Cardiac fibroblast (primary cell): ENCODE measurements around the gene FNIP1.

ENCODE experiments used
- DNase-seq, 2 donors: peaks; one replicate each; pipeline versions ENCODE4 v3.0.0 to v3.0.0-alpha.2; 2010; ENCODE audit warnings: low read depth in 2 of 2
- H3K4me3 ChIP-seq, 2 donors: replicated peaks in 1 of 2; 1 replicate in 1 of 2; 2 replicates in 1 of 2; pipeline ENCODE4 v1.5.1; 2011; ENCODE audit warnings: low read depth in 2 of 2, low read length in 2 of 2, mild to moderate bottlenecking in 2 of 2, moderate library complexity in 1 of 2
- TF ChIP-seq, protein P1 (sequence below): IDR thresholded peaks from one replicate; pipeline ENCODE4 v1.5.1; 2011; ENCODE audit warnings: low read depth, mild to moderate bottlenecking, low read length, inconsistent platforms

The FNIP1 gene

DNA sequence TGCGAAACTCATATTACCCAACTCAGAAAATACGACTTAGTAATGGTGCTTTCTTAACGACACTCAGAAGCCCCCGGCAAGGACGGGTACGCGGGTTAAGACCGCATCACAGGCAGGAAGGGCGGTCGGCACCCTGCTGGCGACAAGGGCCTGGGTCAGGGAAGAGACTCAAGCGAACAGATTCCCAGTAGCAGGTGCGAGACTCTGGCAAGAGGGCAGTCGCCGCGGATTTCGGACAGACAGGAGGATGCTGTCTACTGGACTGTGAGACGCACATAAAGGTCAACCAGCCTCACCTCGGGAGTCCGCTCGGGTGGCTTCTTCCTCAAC is 162.2 kb downstream of the FNIP1 start:
- TF ChIP-seq, protein P1, sequence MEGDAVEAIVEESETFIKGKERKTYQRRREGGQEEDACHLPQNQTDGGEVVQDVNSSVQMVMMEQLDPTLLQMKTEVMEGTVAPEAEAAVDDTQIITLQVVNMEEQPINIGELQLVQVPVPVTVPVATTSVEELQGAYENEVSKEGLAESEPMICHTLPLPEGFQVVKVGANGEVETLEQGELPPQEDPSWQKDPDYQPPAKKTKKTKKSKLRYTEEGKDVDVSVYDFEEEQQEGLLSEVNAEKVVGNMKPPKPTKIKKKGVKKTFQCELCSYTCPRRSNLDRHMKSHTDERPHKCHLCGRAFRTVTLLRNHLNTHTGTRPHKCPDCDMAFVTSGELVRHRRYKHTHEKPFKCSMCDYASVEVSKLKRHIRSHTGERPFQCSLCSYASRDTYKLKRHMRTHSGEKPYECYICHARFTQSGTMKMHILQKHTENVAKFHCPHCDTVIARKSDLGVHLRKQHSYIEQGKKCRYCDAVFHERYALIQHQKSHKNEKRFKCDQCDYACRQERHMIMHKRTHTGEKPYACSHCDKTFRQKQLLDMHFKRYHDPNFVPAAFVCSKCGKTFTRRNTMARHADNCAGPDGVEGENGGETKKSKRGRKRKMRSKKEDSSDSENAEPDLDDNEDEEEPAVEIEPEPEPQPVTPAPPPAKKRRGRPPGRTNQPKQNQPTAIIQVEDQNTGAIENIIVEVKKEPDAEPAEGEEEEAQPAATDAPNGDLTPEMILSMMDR, result peak; percentile 8
- H3K4me3 ChIP-seq, result peak overlapping the region; percentile 86
- peak; percentile 52 to 60 for DNase-seq

DNA sequence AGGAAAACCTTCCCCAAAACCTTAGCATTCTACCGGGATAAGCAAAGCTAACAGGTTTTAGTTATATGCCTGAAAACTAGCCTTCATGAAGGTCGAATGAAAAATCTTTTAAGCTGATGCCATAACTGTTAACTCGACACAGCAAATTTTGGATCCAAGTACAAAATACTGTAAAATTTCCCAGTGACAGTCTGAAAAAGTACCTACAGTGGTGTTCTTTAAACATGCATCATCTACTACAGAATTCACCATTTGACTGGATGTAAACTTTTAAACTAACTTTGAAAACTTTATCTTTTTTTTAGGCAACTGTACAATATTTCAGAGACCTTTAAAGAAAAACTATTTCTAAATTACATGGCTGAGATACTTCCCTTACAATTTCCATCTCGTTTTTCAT is 162.6 kb downstream of the FNIP1 start:
- DNase-seq, result no peak
- TF ChIP-seq, protein P1, result no peak
- H3K4me3 ChIP-seq, result peak overlapping the region; percentile 86

DNA sequence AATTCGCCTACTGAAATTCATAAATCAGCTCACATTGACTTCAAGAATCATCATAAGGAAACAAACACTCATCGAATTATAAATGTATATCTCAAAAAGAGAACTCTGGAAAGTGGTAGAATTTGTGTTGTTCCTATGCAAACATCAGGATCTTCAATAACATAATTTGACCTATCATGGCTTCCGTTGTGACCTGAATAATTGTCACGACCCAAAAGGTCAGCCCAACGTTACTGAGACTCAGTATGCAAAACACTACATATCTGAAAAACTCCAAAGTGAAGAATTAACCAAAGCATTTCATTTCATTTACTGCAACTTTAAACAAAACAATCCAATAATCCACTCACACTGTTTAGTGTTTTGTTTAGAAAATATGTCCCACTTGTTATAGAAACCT is 163.0 kb downstream of the FNIP1 start:
- peak overlapping the region; percentile 86 for H3K4me3 ChIP-seq
- no peak for DNase-seq
- TF ChIP-seq, protein P1, result no peak

DNA sequence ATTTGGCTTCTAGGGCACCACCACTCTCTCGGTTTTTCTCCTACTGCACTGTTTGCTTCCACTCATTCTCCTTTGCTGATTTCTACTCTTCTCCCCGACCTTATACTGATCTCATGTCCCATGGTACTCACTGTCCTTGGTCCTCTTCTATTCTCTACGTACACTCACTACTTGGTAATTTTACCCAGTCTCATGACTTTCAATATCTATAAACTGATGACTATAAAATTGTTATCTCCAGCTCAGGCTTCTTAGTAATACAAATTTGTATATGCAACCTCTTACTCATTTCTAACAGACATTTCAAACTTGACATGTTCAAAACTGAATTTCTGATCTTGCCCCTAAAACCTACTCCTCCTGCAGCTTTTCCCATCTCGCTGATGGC is 165.9 kb downstream of the FNIP1 start:
- TF ChIP-seq, protein P1, result no peak
- H3K4me3 ChIP-seq, result no peak overlapping the region
- no peak for DNase-seq

DNA sequence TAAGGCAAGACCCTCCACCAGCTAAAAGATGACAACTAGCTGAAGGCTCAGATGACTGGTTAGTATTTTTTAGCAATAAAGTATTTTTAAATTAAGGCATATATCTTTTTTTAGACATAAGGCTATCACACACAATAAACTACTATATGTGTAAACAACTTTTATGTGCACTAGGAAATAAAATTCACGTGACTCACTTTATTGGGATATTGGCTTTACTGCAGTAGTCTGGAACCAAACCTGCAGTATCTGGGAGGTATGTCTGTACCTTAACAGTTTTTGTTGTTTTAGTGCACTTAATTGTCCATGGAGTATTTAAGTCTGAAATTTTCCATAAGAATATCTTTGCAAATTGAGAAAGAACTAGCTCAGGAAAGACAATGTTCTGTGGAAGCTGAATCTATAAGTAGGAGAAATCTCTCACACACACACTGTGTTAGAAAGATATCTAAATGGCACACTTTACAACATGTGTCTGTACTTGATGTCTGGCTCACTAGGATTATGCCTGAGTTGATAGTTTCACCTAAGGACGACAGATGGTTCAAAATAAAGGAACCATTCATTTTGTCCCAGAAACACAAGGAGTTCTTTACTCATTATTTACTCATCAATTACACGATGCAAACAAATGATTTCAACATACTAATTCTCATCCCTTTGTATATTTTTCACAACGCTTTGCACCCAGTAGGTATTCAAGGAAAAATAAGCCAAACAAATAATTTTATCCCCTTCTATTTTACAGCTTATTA is 166.4 kb downstream of the FNIP1 start:
- DNase-seq, result no peak
- TF ChIP-seq, protein P1, result no peak
- no peak overlapping the region for H3K4me3 ChIP-seq

DNA sequence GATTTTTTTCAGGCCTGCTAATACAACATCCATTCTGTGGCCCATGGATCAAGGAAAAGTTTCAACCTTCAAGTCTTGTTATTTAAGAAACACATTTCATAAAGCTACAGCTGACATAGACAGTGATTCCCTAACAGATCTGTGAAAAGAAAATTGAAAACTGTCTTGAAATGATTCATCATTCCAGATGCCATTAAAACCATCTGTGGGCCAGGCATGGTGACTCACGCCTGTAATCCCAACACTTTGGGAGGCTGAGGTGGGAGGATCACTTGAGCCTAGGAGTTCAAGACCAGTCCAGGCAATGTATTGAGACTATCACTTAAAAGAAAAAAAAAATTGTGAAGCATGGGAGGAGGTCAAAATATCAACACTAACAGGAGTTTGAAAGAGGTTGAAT is 167.8 kb downstream of the FNIP1 start:
- peak in 1 of 2 donors; percentile 64 for DNase-seq
- TF ChIP-seq, protein P1, result no peak
- H3K4me3 ChIP-seq, result no peak overlapping the region

DNA sequence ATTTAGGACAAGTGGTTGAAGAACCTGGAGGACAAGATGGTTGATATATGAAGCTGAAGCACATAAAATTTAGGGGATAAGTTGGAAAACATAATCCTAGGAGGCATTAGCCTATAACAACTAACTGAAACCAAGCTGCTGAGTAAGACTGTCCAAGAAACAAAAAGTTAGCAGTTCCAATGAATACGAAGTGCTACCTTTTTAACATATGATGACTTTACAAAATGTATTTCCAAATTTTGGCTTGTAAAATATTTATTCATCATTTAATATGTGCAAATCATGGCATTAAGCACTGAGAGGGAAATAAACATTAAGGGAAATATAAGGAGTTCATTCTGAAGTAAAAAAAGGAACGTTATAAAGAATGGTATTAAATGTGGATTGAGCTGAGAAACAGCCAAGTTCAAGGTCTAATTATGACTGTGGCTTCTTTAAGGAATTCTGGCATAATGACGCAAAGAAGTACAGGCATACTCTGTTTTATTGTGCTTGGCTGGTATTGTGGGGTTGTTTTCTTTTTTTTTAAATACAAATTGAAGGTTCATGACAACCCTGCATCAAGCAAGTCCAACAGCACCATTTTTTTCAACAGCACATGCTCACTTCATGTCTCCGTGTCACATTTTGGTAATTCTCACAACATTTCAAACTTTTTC is 169.5 kb downstream of the FNIP1 start:
- TF ChIP-seq, protein P1, result no peak
- DNase-seq, result no peak
- H3K4me3 ChIP-seq, result no peak overlapping the region
